ENCODE results near the gene ZNF423.

The ZNF423 gene

DNA sequence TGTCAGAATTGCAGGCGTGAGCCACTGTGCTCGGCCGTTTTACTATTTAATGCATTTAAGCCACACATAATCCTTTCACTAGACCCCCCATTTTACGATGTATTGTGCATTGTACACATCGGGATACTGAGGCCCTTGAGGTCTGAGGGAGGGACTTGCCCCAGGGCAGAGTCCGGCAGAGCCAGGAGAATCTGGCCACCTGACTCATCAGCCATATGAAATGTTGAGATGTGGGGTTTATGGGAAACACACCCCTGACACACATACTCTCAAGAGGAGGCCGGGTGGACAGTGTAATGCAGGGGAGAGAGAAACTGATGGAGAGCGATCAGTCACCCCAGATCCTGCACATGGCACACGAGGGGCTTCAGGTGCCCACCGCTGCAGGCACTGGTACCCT lies 196.6 kb downstream of the ZNF423 start:
- no peak for DNase-seq

- DNase-seq: no peak
Measured at GRCh38 chr16:49658531-49658930, 197.4 kb downstream of the ZNF423 start.

DNA sequence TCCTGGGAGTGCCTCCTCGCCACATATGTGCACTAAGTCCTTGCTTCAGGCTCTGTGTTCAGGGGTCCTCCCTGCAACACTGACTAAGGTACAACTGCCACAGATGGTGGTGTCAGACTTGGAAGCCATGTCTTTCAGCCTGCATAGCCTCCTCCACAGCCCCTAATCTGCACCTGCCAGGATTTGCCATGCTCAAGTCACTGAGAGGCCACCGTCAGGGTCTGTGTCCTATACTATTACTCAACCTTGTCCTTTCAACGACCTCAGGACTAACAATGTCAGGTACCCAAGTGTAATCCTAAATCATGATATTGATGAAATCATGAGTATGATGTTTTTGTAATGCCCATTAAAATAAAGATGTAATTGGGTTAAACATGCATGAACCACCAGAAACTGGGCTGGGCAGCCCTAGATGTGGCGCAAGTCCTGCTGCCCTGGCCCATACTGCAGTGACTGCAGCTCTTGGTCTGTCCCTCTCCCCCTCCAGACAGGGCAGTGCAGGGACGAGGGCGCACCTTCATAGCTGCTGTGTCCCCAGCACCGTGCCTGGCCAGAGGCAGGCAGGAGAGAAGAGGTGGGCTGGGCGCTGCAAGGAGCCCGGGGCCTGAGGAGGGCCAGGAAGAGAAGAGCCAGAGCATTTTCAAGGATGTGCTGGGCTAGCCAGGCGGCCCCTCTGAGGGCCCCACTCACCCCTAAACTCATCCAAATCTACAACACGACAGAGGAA lies 198.0 kb downstream of the ZNF423 start:
- no peak for DNase-seq

DNA sequence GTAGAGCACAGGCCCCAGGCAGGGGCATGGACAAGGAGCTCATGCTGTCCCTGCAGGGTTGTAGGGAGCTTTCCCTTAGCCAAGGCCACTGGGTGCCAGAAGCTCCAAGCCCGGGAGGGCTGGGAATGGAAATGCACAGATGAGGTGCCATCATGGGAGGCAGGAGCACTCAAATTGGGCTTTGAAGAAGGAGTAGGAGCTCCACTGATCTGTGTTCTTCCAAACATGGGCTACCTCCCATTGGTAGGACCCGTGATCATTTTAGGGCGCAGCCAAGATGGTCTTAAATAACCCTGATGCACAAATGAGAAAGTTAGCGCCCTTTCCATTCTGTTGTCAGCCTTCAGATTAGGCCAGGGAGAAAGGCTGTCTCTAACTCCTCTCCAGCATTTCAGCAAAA lies 201.5 kb downstream of the ZNF423 start:
- DNase-seq: no peak

DNA sequence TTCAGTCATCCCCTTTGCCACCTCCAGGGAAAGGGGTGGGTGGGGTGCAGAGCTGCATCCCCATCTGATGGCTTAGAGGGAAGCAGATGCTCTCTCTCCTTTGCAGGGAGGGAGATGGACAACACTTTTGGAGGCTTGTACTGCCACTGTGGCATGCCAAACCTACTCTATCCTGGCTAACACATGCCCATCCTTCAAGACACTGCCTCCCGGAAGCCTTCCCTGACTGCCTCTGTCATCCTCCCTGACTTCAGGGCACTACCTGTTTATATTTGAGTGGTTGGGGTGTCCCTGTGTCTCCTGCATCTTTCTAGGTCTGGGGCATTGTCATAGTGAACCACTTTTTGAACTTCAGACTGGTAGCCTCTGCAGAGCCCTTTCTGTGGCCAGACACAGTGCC lies 202.3 kb downstream of the ZNF423 start:
- no peak for DNase-seq

GRCh38 chr16:49653173-49653570 lies 202.7 kb downstream of the ZNF423 start:
- DNase-seq: no peak

- no peak for DNase-seq
Measured at GRCh38 chr16:49652456-49653172, 203.3 kb downstream of the ZNF423 start.

GRCh38 chr16:49651996-49652395 lies 203.9 kb downstream of the ZNF423 start:
- DNase-seq: no peak

- DNase-seq: no peak
Measured at GRCh38 chr16:49651226-49651625, 204.7 kb downstream of the ZNF423 start.

- DNase-seq: no peak
Measured at GRCh38 chr16:49650603-49651002, 205.3 kb downstream of the ZNF423 start.

GRCh38 chr16:49649013-49649765 lies 206.7 kb downstream of the ZNF423 start:
- DNase-seq: no peak

- no peak for DNase-seq
Measured at GRCh38 chr16:49647673-49648072, 208.2 kb downstream of the ZNF423 start.

- DNase-seq: no peak
Measured at GRCh38 chr16:49645263-49645662, 210.6 kb downstream of the ZNF423 start.

DNA sequence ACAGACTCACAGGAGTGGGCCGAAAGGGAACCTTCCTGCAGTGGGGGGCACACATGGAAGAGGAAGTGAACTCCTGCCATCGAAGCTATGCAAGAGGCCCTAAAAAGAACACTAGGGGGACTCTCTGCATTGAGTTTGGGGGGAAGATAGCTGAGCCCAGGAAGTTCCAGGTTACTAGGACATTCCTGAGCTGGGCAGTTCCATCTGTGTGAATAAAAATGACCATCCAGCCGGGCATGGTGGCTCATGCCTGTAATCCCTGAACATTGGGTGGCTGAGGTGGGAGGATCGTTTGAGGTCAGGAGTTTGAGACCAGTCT lies 211.8 kb downstream of the ZNF423 start:
- no peak for DNase-seq

- no peak for DNase-seq
Measured at GRCh38 chr16:49643429-49644144, 212.3 kb downstream of the ZNF423 start.

DNA sequence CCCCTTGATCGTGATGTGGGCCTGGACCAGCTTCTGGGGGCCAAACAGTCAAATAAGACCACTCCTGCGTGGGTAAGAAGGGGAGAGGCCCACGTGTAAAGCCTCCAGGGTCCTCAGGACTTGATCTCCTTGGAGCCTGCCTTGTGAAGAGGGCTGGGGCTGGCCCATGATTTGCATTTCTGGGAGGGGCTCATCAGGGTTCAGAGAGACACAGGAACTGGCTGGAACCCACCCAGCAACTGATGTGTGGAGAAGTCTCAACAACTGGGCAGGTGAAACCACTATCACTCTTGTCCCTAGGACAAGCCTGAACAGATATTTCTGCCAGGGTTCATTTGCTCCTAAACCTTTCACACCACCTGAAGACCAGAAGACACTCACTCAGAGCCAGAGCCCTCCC lies 214.7 kb downstream of the ZNF423 start:
- no peak for DNase-seq

DNA sequence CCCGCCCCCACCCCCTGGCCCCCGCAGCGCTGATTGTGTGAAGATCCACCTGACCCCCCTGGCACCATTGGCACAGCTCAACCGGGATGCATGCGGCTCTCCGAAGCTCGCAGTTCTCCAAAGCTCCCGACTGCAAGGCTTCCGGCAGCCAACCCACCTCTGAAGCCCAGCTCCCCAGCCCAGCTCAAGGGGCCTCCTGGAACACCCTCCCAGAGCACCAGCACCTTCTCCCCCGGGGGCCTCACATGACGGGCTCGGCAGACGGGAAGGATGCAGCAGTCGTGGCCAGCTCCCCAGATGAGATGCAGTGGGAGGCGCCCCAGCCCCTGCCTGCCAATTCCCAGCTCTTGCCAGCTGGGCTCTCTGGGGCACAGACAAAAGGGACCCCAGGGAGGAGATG lies 215.3 kb downstream of the ZNF423 start:
- no peak for DNase-seq

DNA sequence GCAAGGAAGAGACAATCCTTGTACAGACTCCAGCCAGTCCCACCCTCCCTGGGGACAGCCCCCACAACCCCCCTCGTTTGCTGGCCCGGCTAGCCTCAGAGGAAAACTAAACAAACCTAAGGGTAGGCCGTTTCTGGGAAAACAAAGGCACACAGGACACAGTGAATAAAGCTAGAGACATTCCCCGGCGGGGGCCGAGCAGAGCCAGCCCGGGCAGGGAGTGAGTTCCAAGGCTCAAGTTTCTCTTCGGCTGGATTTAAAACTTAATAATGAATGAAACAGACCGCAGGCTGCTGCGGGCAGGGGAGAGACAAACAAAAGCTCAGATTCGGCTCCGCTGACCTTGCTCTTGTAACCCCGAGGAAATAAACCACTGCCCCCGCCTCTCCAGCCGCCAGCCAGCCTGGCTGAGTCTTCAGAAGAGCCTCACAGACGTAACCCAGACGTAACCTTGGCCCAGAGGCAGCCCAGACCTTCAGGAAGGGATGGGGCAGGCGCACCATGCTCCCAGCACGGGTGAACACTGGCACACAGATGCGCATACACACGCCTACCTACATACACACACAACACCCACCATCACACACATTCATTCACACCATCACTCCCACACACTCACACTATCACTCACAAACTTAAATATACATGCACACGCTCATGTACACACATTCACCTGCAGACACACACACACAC lies 216.0 kb downstream of the ZNF423 start:
- no peak for DNase-seq

DNA sequence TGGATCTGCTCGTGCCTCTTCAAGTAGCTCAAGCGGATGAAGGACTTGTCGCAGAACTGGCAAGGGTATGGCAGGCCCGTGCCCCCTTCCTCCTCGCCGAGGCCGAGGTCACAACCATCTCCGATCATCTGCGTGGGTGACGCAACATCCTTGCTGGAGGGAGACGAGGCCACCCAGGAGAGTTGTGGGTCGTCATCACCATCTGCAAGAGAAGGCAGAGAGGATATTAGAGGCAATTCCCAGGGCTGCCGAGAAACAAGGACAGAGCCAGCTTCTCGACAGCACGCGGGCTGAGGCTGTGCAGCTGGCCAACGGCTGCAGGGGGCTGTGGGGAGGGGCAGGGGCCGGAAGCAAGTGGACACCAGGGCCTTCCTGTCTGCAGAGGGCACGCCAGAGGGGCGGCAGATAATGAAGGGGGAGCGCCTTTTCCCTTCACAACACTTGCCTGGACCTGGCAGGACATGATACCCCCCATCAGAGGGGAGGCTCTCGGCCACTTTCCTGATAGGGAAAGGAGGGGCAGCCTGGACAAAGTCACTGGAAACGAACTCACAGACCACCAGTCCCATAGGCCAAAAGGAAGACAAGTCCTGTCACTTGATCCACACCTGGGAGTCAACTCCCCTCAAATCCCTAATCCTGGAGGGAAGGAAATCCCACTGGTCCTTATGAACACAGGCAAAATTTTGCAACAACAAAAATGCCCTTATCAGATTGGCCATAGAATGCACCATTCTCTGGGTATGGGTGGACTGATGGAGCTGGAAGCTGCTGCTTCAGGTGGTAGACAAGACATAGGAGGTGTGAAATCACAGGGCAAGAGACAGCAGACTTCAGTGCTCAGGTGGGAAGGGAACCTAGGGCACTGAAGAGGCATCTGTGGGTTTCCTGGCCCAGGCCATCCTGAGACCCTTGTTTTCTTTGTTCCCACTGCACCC lies 217.0 kb downstream of the ZNF423 start:
- no peak for DNase-seq

- DNase-seq: no peak
Measured at GRCh38 chr16:49637933-49638672, 217.8 kb downstream of the ZNF423 start.

DNA sequence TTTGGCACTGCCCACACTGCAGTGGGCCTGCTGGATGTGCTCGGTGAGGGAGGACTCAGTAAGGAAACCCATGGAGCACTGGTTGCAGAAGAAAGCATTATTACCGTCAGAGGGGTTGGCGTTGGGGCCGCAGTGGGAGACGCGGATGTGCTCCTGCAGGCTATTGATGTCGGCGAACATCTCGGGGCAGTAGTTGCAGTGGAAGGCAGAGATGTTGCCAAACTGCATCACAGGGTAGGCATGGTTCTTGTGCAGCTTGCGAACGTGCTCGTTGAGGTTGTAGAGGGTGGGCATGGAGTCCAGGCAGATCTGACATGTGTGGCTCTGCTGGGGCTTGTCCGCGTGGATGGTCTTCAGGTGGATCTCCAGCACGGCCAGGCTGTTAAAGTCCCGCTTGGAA lies 218.4 kb downstream of the ZNF423 start:
- no peak for DNase-seq

Data from activated naive CD4-positive, alpha-beta T cell (primary cell).